ENCODE measurements around the gene PLA2G7.

DNA sequence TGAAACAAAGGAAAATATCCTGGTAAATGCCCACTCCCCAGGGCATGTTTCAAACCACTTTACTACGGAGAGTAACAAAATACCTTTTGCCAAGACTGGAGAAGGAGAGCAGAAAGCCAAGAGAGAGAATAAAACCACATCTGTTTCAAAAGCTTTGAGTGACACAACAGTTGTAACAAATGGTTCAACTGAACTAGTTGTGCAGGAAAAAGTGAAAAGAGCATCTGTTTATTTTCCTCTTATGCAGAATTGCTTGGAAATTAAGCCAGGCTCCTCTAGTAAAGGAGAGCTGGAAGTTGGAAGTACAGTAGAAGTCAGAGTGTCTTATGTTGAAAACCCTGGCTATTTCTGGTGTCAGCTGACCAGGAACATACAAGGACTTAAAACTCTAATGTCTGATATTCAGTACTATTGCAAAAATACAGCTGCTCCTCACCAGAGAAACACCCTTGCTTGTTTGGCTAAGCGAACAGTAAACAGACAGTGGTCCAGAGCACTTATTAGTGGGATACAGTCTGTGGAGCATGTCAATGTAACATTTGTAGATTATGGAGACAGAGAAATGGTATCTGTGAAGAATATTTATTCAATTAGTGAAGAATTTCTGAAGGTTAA is 44.9 kb downstream of the PLA2G7 start:
- TF ChIP-seq, protein P1, sequence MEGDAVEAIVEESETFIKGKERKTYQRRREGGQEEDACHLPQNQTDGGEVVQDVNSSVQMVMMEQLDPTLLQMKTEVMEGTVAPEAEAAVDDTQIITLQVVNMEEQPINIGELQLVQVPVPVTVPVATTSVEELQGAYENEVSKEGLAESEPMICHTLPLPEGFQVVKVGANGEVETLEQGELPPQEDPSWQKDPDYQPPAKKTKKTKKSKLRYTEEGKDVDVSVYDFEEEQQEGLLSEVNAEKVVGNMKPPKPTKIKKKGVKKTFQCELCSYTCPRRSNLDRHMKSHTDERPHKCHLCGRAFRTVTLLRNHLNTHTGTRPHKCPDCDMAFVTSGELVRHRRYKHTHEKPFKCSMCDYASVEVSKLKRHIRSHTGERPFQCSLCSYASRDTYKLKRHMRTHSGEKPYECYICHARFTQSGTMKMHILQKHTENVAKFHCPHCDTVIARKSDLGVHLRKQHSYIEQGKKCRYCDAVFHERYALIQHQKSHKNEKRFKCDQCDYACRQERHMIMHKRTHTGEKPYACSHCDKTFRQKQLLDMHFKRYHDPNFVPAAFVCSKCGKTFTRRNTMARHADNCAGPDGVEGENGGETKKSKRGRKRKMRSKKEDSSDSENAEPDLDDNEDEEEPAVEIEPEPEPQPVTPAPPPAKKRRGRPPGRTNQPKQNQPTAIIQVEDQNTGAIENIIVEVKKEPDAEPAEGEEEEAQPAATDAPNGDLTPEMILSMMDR (IDR thresholded peaks at IDR 0.05), result no peak
- TF ChIP-seq POLR2A (IDR thresholded peaks at IDR 0.05), result no peak
